GM12864 (cell line): Measurements from ENCODE around the gene LPCAT1.
"Not testable (repeated sequence)": the region's sequence is repeated elsewhere in the genome, so short reads cannot be mapped to it uniquely, and the experiment has no call there.

ENCODE experiments used
- DNase-seq: peaks from one replicate; pipeline ENCODE4 v3.0.0-alpha.2; 2011; ENCODE audit warnings: low read depth
- H3K4me3 ChIP-seq: 2 replicates; pipeline ENCODE4 v1.5.1; 2011; ENCODE audit warnings: mild to moderate bottlenecking, low read depth, low read length, control low read depth
- TF ChIP-seq, protein P1 (sequence below): IDR thresholded peaks from 2 replicates; pipeline ENCODE4 v1.5.1; 2011; ENCODE audit warnings: low read depth, mild to moderate bottlenecking, moderate library complexity, low read length, control low read depth, inconsistent platforms; ENCODE audit errors: missing control alignments

Gene LPCAT1

DNA sequence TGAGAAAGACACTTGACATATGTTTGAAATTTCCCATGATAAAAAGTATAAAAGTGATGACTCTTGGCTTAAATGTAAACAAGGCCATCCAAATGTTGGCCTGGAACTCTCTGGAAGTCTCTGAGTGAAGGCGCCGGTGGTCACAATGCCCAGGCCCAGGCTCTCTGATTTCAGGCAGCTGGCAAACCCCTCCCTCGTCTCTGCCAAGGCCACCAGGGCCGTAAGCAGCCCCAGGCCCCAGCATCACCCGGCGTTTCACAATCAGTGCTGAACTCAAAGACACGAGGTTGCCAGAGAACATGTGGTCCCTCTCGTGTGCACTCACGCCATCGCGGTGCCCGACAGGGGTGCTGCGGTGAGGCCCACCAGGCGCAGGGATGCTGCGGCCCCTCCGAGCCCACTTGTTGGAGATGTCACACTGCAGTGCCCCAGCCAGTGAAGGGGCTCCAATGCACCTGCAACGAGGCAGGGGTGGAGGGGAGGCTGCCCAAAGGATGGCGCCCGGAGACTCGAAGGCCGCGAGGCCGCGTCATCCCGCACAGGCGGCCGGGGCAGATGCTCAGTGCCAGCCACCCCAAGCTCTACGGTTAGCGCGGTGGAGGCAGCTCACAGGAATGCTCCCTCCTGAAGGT, 15.0 kb downstream of the LPCAT1 start:
- DNase-seq: no peak
- H3K4me3 ChIP-seq: no peak overlapping the region
- TF ChIP-seq, protein P1, sequence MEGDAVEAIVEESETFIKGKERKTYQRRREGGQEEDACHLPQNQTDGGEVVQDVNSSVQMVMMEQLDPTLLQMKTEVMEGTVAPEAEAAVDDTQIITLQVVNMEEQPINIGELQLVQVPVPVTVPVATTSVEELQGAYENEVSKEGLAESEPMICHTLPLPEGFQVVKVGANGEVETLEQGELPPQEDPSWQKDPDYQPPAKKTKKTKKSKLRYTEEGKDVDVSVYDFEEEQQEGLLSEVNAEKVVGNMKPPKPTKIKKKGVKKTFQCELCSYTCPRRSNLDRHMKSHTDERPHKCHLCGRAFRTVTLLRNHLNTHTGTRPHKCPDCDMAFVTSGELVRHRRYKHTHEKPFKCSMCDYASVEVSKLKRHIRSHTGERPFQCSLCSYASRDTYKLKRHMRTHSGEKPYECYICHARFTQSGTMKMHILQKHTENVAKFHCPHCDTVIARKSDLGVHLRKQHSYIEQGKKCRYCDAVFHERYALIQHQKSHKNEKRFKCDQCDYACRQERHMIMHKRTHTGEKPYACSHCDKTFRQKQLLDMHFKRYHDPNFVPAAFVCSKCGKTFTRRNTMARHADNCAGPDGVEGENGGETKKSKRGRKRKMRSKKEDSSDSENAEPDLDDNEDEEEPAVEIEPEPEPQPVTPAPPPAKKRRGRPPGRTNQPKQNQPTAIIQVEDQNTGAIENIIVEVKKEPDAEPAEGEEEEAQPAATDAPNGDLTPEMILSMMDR: no peak

DNA sequence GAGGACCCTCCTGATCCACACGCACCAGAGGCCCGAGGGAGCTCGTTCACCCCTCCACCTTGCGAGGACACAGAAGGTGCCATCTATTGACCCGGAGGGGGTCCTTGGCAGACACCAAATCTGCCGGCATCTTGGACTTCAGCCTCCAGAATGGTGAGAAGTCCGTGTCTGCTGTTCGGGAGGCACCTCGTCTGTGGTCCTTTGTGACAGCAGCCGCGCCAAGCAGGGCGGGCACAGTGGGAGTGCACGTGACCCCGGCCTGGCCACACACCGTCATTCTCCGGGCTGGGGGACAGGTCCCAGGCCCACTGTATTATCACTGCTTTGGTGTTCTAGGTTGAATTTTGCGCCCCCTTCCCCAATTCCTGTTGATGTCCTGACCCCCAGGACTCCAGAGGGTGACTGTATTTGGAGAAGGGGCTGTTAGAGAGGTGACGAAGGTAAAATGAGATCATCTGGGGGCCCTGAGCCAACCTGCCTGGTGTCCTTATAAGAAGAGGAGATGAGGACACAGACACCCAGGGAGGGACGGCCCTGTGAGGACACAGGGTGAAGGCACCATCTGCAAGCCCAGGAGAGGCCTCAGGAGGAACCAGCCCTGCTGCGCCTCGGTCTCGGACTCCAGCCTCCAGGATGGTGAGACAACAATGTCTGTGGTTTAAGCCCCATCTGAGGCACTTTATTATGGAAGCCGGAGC, 15.7 kb downstream of the LPCAT1 start:
- TF ChIP-seq, protein P1: no peak
- no peak overlapping the region for H3K4me3 ChIP-seq
- DNase-seq: no peak

DNA sequence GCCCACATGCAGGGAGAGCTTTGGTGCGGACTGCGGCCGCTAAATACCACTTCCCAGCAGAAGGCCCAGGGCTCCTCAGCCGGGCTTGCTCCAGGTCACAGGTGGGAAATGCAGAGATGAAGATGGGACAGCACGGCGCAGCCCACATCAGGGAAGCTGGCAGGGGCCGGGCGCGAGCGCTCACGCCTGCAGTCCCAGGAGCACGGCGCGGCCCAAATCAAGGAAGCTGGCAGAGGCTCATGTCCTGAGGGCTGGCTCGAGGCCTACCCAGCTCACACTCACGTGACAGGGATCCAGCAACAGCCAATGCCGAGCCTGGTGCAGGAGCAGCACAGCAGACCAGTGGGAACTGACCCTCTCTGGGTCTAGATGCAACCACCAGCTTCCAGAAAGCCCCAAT, 16.3 kb downstream of the LPCAT1 start:
- H3K4me3 ChIP-seq: no peak overlapping the region
- TF ChIP-seq, protein P1: no peak
- DNase-seq: no peak

DNA sequence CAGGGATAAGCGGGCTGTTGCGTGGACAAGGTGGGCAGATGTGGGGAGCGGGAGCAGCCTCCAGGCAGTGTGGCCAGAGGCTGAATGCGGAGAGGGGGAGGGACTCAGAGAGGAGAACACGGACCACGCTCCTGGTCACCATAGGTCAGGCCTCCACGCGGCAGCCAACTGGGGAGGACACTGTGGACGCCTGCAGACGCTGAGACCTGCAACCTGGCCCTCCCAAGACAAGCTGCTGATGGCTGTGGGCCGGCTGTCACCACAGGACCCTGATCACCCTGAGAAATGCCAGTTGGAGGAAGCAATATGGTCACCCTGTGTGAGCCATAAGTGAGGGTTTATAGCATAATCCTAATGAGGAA, 16.8 kb downstream of the LPCAT1 start:
- no peak overlapping the region for H3K4me3 ChIP-seq
- no peak for DNase-seq

DNA sequence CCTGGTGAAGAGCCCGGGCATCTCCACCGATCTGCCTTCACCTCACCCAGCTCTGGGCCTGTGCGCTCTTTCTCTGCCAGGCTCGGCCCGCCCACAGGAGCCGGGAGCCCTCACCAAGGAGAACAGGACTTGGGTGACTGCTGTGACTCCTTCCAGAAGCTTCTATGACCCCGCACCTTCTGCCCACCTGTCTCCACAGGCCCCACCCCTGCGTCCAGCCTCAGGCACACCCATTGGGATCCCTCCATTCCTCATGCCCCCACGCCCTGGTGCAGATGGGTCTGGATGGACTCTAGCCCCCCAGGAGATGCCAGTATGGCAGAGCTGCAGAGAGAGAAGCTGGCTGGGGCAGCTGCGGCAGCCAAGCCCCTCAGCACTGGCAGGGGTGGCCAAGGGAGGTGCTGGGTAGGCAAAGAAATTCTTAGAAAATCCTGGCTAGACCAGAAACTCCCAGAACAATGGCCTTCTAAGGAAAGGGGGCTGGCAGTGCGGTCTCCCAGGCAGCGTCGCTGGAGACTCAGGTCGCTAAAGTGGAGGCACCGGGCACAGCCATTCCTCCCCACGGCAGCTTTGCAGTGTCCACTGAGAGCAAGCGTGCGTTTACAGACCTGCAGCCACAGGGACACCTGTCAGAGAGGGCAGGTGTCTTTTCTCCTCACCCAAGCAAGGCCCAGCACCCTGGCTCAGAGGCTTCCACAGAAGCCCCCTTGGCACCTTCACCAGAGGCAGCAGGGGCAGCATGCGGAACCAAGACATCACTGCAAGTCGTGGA, 17.3 kb downstream of the LPCAT1 start:
- H3K4me3 ChIP-seq: no peak overlapping the region
- TF ChIP-seq, protein P1: no peak
- no peak for DNase-seq

More for the DNA sequence above, 16.8 kb downstream of the LPCAT1 start:
- TF ChIP-seq, protein P1: no peak

DNA sequence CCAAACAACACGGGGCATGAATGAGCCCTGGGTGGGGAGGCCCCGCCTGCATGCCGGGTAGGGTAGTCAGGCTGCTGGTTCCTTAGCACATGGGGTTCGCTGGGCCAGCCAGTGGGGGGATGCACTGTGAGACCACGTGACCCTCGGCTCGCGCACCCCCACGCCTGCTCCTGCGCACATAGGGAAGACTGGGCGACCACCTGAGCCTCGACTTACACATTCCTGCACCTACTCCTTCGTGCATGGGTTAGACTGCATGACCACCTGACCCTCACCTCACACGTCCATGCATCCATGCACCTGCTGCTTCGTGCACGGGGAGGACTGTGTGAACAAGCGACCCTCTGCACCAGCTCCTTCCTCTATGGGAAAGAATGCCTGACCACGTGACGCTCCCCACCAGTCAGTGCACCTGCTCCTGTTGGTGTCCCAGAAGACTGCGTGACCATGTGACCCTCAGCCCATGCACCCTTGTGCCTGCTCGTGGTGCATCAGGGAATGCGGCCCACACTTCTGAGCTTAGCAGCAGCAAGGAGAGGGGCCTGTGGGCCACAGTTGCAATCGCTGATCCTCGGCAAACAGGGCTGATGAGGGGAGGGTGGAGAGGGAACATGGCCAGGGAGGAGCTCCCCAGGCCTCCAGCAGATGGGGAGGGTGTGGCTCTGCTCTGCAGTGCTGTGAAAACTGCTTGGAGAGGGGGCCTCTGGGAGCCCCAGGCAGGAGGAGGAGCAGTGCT, 18.1 kb downstream of the LPCAT1 start:
- no peak overlapping the region; the same call in none of the 2 replicates for H3K4me3 ChIP-seq
- TF ChIP-seq, protein P1: no peak
- no peak for DNase-seq

DNA sequence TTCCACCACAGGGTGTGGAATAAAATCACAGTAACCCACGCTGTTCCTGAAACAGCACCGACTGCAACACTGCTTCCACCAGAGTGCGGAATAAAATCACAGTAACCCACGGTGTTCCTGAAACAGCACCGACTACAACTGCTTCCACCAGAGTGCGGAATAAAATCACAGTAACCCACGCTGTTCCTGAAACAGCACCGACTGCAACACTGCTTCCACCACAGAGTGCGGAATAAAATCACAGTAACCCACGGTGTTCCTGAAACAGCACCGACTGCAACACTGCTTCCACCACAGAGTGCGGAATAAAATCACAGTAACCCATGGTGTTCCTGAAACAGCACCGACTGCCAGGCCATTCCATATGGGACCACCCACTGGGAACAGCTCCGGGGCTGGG, 18.7 kb downstream of the LPCAT1 start:
- not testable (repeated sequence) for DNase-seq, H3K4me3 ChIP-seq
